22Rv1 (cell line): ENCODE measurements around the gene NDUFAF3.

Experiments
- ZFX ChIP-seq: fragments of 450-650 bp; IDR thresholded peaks from 2 replicates; pipeline ENCODE4 v1.6.1; 2017; ENCODE audit warnings: antibody characterized with exemption, borderline replicate concordance
- TF ChIP-seq, protein P1 (sequence below): fragments of 450-650 bp; IDR thresholded peaks from 2 replicates; pipeline ENCODE4 v1.5.1; 2017; ENCODE audit warnings: mild to moderate bottlenecking

- TF ChIP-seq, protein P1, sequence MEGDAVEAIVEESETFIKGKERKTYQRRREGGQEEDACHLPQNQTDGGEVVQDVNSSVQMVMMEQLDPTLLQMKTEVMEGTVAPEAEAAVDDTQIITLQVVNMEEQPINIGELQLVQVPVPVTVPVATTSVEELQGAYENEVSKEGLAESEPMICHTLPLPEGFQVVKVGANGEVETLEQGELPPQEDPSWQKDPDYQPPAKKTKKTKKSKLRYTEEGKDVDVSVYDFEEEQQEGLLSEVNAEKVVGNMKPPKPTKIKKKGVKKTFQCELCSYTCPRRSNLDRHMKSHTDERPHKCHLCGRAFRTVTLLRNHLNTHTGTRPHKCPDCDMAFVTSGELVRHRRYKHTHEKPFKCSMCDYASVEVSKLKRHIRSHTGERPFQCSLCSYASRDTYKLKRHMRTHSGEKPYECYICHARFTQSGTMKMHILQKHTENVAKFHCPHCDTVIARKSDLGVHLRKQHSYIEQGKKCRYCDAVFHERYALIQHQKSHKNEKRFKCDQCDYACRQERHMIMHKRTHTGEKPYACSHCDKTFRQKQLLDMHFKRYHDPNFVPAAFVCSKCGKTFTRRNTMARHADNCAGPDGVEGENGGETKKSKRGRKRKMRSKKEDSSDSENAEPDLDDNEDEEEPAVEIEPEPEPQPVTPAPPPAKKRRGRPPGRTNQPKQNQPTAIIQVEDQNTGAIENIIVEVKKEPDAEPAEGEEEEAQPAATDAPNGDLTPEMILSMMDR = no peak
- TF ChIP-seq ZFX = no peak
These were observed 5.7 kb downstream of the NDUFAF3 start for GRCh38 chr3:49027634-49028033.
